ENCODE data around the gene STARD7.
A peak's percentile ranks its signal among the peaks of the same experiment; 100 is the strongest.

STARD7 gene

GRCh38 chr2:96252526-96252925 is 43.9 kb upstream of the STARD7 start:
- Histone ChIP-seq H3K4me3 (ENCODE audit: severe bottlenecking) (no peak overlapping the region), H3K27ac (ENCODE audit: poor library complexity, severe bottlenecking) (no peak overlapping the region), H3K9me3 (ENCODE audit: severe bottlenecking) (no peaks in the 10 kb centered on the region), H3K36me3 (ENCODE audit: low read depth) (peaks cover 32% of the 10 kb centered on the region), H3K4me1 (ENCODE audit: insufficient read depth, poor library complexity, severe bottlenecking) (no peaks in the 10 kb centered on the region), H3K27me3 (ENCODE audit: insufficient read depth, poor library complexity, severe bottlenecking) (no peaks in the 10 kb centered on the region)
- TF ChIP-seq, protein P1, sequence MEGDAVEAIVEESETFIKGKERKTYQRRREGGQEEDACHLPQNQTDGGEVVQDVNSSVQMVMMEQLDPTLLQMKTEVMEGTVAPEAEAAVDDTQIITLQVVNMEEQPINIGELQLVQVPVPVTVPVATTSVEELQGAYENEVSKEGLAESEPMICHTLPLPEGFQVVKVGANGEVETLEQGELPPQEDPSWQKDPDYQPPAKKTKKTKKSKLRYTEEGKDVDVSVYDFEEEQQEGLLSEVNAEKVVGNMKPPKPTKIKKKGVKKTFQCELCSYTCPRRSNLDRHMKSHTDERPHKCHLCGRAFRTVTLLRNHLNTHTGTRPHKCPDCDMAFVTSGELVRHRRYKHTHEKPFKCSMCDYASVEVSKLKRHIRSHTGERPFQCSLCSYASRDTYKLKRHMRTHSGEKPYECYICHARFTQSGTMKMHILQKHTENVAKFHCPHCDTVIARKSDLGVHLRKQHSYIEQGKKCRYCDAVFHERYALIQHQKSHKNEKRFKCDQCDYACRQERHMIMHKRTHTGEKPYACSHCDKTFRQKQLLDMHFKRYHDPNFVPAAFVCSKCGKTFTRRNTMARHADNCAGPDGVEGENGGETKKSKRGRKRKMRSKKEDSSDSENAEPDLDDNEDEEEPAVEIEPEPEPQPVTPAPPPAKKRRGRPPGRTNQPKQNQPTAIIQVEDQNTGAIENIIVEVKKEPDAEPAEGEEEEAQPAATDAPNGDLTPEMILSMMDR (IDR thresholded peaks at IDR 0.05; ENCODE audit: poor library complexity, severe bottlenecking), result no peak
- DNase-seq (ENCODE audit: low spot score) (no peak), ATAC-seq (ENCODE audit: low read depth) (no peak)

DNA sequence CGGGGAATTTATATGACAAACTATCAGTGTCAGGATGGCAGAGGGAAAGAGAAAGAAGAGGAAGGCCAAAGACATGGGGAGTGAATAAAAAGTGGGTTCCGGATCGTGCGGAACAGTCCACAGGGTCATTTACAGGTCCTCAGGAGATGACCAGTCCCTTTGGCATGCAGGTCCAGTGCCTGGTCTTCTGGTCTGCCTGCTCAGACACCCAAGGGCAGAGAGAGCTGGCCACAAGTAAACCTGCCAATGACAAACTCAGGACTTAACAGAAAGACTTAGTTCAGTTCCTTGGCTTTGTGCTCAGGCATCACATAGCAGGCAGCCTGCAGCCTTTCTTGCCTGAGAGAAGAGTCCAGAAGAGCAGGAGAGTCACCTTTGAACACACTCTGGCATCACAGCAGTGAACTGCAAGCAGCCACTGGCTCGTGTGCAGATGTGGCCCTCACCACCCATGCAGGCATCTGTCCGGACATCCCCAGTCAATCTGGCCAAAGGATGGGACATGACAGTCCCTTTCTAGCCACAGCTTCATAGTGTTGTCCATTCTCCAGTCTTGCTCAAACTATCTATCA is 43.2 kb upstream of the STARD7 start:
- ATAC-seq (ENCODE audit: low read depth) (0 out of 3 replicates have a peak, but pooled peaks have one; percentile 24), DNase-seq (ENCODE audit: low spot score) (no peak)
- peaks cover 31% of the 10 kb centered on the region for H3K36me3 ChIP-seq (ENCODE audit: low read depth)
- no peak overlapping the region for H3K27ac ChIP-seq (ENCODE audit: poor library complexity, severe bottlenecking)
- no peak overlapping the region for H3K4me3 ChIP-seq (ENCODE audit: severe bottlenecking)
- no peaks in the 10 kb centered on the region for H3K9me3 ChIP-seq (ENCODE audit: severe bottlenecking)
- no peaks in the 10 kb centered on the region for H3K4me1 ChIP-seq (ENCODE audit: insufficient read depth, poor library complexity, severe bottlenecking)
- no peaks in the 10 kb centered on the region for H3K27me3 ChIP-seq (ENCODE audit: insufficient read depth, poor library complexity, severe bottlenecking)
- TF ChIP-seq, protein P1 (IDR thresholded peaks at IDR 0.05; ENCODE audit: poor library complexity, severe bottlenecking), result no peak

DNA sequence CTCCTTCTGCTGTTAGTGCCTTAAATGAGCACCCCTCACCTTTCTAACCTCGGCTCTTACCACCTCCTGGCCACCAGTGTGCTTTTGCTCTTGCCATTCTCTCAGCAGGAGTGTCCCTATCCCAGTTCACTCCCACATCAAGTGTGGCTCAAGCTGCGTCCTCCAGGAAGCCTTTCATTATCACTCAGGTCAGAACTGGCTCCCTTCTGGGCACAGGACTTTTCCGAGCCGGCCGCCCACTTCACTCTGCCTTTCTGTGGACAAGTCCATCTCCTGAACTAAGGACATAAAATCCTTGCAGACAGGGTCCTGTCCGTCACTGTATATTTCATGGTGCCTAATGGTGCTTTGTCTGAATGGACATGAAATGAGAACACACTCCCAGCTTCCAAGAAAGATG is 41.6 kb upstream of the STARD7 start:
- no peaks in the 10 kb centered on the region for H3K27me3 ChIP-seq (ENCODE audit: insufficient read depth, poor library complexity, severe bottlenecking)
- H3K27ac ChIP-seq (ENCODE audit: poor library complexity, severe bottlenecking), result no peak overlapping the region
- H3K36me3 ChIP-seq (ENCODE audit: low read depth), result peaks cover 17% of the 10 kb centered on the region

DNA sequence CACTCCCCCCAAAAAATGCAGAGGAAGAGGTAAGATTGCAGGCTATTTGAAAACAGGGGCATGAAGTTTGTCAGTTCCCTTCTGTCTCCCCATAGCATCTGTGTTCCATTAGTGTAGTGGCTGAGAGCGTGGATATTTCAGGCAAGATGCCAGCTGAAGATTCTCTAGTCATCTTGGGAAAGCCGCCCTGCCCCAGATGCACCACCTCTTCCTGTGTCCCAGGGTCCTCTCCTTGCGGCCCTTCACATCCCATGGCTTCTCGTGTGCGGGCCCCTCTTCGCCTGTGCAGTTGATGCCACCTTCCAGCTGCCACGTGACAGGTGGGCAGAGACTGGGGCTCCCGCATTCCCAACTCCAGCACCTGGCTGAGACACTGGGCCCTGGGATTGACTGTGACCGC is 41.0 kb upstream of the STARD7 start:
- peaks cover 15% of the 10 kb centered on the region for H3K36me3 ChIP-seq (ENCODE audit: low read depth)
- no peak overlapping the region for H3K27ac ChIP-seq (ENCODE audit: poor library complexity, severe bottlenecking)
- no peaks in the 10 kb centered on the region for H3K9me3 ChIP-seq (ENCODE audit: severe bottlenecking)
- no peaks in the 10 kb centered on the region for H3K4me1 ChIP-seq (ENCODE audit: insufficient read depth, poor library complexity, severe bottlenecking)
- no peak for DNase-seq (ENCODE audit: low spot score)
- TF ChIP-seq, protein P1 (IDR thresholded peaks at IDR 0.05; ENCODE audit: poor library complexity, severe bottlenecking), result no peak
- H3K4me3 ChIP-seq (ENCODE audit: severe bottlenecking), result no peak overlapping the region
- ATAC-seq (ENCODE audit: low read depth), result no peak
- no peaks in the 10 kb centered on the region for H3K27me3 ChIP-seq (ENCODE audit: insufficient read depth, poor library complexity, severe bottlenecking)

More for the DNA sequence above, 41.6 kb upstream of the STARD7 start:
- TF ChIP-seq, protein P1 (IDR thresholded peaks at IDR 0.05; ENCODE audit: poor library complexity, severe bottlenecking), result no peak
- Histone ChIP-seq H3K9me3 (ENCODE audit: severe bottlenecking) (no peaks in the 10 kb centered on the region), H3K4me3 (ENCODE audit: severe bottlenecking) (no peak overlapping the region), H3K4me1 (ENCODE audit: insufficient read depth, poor library complexity, severe bottlenecking) (no peaks in the 10 kb centered on the region)
- ATAC-seq (ENCODE audit: low read depth), result no peak
- DNase-seq (ENCODE audit: low spot score), result no peak

DNA sequence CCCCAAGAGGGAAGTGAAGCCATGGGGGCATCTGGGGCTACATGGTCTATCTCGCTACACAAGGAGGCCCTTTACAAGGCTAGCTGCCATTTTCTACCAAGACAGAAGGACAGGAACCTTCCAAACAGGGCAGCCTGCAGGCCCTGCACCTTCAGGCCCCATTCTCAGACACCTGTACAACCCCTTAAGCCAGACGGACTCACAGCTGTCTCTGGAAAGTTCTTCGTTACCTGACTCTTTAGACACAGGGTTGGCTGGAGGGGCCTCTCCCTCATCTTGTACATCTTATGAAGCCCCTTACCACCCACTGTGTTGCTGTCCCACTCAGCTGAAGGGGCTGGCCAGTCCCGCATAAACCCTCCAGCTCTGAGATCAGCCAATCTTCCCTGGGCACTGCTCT is 40.0 kb upstream of the STARD7 start:
- TF ChIP-seq, protein P1 (IDR thresholded peaks at IDR 0.05; ENCODE audit: poor library complexity, severe bottlenecking), result no peak
- Histone ChIP-seq H3K4me3 (ENCODE audit: severe bottlenecking) (no peak overlapping the region), H3K27ac (ENCODE audit: poor library complexity, severe bottlenecking) (no peak overlapping the region), H3K4me1 (ENCODE audit: insufficient read depth, poor library complexity, severe bottlenecking) (no peaks in the 10 kb centered on the region), H3K36me3 (ENCODE audit: low read depth) (peaks cover 12% of the 10 kb centered on the region), H3K27me3 (ENCODE audit: insufficient read depth, poor library complexity, severe bottlenecking) (no peaks in the 10 kb centered on the region), H3K9me3 (ENCODE audit: severe bottlenecking) (no peaks in the 10 kb centered on the region)
- DNase-seq (ENCODE audit: low spot score) (no peak), ATAC-seq (ENCODE audit: low read depth) (no peak)
